Amniotic epithelial cell (primary cell): Measurements from ENCODE around the gene CMTM5.
"Not testable (repeated sequence)": the region's sequence is repeated elsewhere in the genome, so short reads cannot be mapped to it uniquely, and the experiment has no call there.

Experiments used
- DNase-seq: peaks from one replicate; pipeline ENCODE4 v3.0.0-alpha.2; 2010; ENCODE audit warnings: low read depth

The CMTM5 gene

DNA sequence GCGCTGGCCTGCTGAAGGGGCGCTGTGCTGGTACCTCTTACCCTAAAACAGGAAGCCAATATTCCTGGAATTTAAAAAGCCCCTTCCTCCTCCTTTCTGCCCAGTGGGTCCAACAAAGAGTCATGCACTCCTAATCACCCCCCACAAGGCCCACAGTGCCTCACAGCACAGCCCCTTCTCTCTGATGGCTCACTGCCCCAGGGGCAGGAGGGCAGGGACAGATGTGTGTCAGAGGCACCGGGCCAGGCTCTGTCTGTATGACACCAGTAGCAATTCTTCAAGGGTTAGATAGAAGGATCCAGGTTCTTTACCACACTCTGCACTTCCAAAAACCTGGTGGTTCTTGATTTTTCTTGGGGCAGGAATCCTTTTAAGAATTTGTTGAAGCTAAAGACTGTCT, 22.3 kb downstream of the CMTM5 start:
- no peak for DNase-seq

DNA sequence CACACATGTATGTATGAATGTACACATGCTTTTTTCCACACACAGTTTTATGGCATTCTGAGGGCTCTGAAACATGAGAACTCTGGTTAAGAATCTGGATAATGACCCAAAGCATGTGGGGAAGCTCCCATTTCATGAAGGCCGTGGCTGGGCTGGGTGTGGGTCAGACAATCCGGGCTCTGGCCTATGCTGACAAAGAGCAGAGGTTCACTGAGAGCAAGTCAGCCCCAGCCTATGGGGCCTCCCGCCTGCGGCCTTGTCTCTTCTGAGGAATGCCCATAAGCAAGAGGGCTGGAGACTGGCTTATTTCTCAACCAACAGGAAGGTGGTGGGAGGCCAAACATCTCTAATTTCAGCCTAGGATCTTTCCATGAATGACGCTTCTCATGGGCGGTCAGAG, 22.7 kb downstream of the CMTM5 start:
- peak; percentile 47 for DNase-seq

DNA sequence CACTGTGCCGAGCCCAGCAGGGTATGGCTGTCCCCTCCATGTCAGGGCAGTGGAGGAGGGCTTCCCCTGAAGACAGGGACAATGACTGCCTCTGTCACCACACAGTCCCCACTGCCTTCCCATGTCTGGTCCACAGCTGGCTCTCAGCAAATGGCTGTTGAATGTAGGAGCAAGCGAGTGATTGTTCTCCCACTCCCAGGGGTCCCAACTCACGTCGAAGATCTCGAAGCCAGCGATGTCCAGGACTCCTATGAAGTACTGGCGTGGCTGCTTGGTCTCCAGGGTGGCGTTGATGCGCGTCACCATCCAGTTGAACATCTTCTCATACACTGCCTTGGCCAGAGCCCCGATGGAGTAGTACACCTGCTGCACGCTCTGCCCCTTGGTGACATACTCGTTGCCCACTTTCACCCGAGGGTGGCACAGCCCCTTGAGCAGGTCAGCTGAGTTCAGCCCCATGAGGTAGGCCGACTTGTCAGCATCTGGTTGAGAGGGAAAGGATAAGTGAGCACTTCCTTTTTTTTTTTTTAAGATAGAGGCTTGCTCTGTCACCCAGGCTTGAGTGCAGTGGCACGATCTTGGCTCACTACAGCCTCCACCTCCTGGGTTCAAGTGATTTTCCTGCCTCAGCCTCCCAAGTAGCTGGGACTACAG, 23.8 kb downstream of the CMTM5 start:
- DNase-seq = not testable (repeated sequence)

DNA sequence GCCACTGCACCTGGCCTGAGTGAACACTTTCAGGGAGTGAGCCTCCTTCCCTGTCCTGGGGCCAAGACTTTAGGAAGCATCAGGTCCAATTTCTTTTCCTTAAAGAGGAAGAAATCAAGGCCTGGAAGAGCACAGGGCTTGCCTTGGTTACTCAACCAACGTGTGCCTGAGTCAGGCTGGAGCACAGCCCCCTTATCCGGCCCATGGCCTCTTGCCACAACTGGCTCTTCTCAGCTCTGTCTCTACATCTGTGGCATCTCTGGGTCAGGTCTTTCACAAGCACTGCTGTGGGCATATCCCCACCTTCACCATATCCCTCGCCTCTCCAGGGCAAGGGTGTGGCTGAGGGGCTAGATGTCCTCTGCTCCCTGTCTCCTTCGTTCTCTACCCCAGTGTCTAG, 24.4 kb downstream of the CMTM5 start:
- peak; percentile 23 for DNase-seq

DNA sequence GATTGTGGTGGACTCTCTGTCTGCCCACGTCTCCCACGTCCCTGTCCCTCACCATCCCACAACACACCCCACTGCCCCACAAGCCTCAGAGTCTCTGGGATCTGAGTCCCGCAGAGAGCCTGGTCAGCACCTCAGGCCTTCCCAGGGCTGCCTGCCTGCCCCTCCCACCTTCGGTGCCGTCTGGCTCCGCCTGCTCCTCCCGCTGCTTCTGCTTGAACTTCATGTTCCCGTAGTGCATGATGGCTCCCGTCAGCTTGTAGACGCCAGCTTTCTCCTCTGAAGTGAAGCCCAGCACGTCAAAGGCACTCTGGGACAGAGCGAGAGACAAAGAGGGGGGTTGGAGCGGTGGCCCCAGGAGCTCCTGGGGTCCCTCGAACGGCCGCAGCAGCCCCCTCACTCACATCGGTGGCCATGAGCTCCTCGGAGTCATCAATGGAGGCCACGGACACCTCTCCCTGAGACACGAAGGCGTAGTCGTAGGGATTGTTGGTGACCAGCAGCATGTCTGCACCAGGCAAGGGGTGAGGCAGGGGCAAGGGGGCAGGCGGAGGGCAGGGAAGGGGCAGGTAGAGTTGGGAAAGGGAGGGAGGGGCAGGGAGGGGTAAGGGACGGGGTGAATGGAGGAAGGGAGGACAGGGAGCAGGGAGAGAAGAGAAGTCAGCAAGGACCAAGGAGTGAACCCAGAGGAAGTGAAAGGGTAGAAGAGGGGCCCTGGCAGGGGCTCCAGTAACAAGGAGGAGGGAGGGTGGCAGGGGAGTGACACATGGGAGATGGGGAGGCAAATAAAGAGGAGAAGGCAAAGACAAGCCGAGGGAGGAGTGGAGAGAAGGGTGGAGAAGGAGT, 25.7 kb downstream of the CMTM5 start:
- no peak for DNase-seq

DNA sequence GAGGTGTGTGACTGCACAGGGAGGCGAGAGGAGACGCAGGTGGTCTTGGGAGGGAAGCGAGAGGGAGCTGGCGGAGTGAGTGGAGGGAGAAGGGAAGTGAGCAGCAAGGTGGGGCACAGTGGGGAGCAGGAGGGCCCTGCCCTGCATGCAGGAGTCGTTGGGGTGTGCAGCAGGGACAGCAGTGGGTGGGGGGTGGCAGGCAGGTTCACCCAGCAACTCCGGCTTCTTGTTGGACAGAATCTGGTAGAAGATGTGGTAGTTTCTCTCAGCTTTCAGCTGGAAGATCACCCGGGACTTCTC, 26.2 kb downstream of the CMTM5 start:
- DNase-seq = no peak

DNA sequence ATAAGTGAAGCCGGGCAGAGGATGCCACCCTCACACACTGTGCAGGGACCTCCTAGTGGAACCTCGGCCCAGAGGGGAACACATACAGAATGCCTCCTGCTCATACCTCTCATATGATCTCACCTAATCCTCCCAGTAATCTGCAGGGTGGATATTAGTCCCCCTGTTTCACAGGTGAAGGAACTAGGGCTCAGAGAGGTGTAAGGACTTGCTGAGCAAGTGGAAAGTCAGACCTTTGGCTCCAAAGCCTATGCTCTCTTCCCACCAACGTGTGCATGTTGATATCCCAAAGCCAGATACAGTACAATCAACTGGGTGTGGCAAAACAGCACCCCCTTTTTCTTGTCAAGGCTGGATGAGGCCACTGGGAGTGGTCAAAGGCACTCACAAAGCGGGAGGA, 27.1 kb downstream of the CMTM5 start:
- no peak for DNase-seq

DNA sequence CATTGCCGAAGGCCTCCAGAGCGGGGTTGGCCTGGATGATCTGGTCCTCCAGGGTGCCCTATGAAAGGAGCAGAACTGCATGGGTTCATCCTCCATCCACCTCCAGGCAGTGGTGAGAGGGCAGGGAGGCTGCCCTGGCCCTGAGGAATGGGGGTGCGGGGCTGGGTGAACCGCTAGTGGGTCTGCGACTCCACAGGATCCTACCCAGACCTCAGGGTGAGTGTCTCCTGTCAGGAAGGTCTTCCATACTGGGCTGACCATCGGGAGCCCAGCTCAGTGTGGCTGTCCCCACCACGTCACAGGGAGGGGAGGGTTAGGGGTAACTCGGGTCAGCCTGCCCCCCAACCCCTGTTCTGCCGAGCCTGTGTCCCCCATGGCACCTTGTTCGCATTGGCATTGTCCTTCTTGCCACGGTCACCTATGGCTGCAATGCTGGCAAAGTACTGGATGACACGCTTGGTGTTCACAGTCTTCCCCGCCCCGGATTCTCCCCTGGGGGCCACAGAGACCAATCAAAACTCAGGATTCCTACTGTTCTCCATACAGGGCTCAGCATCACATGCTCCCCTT, 27.6 kb downstream of the CMTM5 start:
- no peak for DNase-seq

DNA sequence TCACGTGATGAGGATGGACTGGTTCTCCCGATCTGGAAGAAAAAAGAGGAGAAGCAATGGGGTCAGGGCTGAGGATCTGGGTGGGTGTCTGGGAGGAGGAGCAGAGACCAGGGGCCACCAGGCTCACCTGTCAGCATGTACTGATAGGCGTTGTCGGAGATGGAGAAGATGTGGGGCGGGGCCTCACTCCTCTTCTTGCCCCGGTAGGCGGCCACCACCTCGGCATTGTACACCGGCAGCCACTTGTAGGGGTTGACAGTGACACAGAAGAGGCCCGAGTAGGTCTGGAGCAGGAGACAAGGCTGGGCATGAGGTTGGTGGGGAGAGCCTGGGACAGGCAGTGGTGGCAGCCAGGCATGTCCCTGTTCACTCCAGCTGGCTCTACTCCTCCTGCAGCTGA, 28.2 kb downstream of the CMTM5 start:
- DNase-seq = no peak

DNA sequence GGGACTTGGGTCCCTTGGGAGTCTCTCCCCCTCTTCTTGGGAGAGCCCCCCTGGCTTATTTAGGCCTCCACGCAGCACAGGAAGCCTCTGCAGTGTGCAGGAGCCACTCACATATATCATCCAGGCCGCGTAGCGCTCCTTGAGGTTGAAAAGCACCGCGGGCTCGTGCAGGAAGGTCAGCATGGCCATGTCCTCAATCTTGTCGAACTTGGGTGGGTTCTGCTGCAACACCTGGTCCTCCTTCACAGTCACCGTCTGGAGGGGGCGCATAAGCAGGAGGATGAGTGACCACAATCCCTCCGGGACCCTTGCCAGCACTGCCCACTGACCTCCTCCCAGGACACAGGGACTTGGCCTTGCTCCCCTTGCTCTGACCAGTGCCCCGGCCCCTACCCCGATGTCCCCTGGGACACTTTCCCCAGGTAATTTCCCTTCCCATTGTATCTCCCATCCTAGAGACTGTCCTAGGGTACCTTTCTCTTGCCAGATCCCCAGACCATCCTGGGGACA, 28.7 kb downstream of the CMTM5 start:
- no peak for DNase-seq

DNA sequence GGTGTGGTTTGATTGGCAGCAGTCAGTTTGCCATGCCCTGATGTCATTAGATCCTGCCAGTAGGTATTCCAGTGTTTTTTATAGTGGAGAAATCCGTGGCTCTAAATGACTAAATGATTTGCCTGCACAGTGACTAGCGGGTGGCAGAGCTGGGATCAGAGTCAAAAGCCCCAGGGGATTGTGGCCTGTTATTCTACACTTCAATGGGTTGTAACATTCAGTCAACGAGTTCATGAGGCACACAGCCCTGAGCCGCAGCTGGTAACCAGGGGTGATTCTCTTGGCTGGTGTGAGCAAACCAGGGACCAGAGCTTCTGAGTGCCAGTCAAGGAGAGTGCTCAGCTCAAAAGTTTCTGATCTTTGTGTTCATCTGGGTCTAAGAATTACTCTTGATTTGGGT, 29.4 kb downstream of the CMTM5 start:
- no peak for DNase-seq

DNA sequence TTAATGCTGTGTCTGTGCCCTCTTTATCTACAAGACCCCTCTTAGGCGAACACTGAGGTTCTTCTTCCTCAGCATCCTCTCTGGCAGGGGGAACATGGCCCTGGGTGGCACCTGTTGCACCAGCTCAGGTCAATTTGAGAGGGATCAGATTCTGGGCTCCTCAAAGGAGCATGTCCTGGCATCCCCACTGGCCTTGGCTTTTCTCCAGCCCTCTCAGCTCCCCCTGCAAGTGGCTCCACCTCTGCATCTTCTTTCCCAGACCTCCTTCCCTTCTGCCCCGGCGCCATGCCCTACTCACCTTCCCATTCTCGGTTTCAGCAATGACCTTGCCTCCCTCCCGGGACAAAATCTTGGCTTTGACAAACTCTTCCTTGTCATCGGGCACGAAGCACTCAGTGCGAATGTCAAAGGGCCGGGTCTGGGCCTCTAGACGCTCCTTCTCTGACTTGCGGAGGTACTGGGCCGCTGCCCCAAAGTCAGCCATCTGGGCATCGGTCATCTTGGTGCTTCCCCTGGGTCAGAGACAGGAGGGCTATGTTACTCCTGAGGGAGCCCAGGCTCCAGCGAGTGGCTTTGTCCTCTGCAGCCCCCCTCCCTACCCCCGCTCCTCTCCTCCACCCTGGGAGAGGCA, 30.0 kb downstream of the CMTM5 start:
- DNase-seq = no peak

DNA sequence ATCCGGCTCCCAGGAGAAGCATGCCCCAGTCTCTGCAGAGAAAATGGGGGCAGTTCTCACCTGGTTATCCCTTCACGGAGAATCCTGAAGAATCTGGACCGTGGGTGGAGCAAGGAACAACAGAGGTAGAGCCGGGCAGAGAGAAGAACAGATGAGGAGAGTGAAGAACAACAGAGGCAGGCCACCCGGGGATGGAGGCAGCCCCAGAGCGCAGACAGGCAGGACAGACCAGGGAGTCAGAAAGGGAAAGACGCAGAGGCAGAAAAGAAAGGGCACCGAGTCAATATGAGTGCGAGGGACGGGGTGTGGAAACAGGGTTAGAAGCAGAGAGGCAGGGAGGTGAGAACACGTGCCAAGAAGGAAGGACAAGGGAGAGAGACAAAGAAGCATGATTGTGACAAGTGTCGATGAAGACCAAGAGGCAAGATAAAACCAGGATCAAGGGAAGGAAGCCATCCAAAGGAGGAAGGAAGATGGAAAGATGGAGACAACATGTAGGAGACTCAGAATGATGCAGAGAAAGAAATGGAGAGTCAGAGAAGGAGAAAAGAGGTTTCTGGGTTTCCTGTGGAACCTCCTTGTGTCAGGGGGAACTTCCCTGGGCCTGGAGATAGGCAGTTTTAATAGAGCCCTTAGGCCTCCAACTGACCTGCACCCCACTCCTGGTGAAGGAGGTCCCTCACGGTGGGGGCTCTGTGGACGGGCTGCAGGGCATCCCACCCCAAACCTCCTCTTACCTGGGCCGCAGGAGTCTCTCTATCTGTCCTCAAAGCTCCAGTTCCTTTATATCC, 30.9 kb downstream of the CMTM5 start, which contains the start of gene MYH6:
Gene MYH6, minus strand, starts transcription at position 758 of the 791 bp plus-strand sequence. CDS start 1,050 bp downstream, outside the sequence.
- no peak for DNase-seq

DNA sequence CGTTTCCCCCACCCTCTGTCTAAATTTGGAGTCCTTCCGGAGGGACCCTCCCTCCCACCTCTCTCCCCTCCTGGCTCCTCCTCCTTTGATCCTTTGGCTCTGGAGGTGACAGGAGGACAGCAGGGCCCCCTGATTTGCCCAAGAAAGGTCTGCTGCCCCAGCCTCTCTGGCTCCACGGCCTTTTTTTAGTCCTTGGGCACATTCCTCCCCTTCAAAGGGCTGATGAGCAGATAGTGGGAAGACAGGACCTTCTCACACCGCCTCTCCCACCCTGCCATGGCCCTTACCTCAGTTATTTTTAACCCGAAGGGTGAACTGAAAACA, 31.4 kb downstream of the CMTM5 start:
- no peak for DNase-seq

DNA sequence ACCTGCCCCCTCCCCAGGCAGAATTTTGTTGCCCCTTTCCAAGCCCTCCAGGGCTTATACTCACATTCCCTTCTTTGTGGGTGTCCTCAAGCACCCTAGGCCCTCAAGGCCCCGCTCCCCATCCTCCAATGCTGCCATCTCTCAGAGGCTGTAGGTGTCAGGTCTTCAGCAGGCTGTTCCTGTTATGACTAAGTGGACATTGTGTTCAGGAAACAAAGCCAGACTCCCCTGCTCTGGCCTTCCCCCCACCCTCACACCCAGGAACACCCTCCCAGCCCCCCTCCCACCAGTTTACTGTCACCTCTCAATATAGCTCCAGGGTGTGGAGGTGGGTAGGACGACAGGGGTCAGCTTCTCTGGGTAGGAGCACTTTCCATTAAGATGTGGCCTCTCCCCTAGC, 32.6 kb downstream of the CMTM5 start:
- DNase-seq = no peak

DNA sequence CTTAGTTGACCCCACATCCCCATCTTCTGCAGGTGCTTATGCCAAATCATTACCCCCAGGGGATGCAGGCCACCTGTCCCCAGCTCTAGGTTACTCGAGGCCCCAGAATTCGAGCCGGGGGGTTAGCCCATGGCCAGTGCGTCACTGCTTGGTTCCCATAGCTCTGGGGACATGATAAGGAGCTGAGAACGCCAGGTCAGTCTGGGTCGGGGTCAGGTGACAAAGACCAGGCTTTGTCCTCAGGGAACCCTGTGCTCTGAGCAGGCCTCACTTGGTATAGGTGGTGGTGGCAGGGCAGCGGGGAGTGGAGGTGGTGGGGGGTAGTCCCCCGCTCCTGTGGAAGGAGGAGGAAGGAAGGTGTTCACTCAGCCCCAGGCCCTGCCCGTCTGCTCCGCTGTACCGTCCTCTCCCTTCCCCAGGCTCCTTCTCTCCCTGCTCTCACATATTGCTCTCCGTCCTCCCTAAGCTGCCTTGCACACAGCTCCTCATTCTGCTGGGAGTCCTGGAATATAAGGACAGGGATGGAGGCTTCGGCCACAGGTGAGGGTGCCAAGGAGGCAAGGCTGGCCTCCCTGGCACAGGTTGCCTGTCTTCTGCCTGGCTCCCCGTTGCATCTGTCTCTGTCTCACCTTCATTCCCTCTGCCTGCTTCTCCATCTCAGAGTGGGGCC, 33.3 kb downstream of the CMTM5 start:
- DNase-seq = no peak

DNA sequence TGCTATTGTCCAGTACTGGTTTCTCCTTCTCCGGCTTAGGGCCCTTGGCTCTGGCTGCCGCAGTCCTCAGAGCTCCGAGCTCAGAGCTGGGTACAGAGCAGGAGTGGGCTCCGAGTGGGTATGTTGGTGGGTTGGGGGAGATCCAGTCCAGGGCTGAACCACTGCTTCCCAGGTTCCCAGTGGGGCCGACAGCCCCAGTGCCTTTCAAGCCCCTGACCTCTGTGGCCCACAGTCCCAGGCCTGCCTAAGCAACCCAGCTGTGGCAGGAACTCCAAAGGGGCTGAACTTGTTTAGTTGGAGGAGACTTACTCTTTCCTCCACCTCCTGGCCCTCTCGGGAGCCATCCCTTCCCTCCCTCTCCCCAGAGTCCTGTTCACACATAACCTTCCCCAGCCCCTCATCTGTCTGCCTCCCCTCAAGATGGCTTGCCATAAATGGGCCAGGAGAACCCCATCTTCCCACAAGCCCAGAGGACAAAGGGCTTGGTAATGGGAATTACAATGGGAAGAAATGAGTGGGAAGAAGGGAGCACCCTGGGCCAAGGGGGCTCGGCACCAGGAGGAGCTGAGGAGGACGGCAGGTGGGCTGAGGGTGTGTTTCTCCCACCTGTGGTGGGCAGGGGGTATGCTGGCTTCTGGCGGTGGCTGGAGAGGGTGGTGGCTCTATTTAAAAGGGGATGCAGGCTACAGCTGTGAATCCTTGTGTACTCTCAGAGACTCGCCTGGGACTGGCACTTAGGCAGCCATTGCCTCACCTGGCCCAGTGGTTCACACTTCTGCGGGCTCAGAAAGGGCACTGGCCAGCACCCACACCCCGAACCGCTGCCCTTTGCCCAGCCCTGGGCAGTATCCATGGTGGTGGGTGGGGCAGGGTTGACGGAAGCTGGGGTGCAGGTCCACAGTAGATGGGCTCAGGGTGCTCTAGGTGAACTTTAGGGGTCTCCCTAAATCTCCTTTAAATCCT, 35.0 kb downstream of the CMTM5 start:
- DNase-seq = no peak

DNA sequence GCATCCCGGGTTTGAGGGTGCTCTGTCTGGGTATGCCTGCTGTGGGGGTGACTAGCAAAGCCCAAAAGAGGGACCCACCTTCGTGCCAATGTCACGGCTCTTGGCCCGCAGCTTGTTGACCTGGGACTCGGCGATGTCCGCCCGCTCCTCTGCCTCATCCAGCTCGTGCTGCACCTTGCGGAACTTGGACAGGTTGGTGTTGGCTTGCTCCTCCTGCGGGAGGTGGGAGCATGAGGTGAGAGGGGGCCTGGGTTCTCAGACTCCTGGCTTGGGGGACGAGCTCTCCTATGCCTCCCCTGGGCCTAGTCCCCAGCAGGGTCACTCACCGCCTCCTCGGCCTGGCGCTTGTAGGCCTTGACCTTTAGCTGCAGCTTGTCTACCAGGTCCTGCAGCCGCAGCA, 36.8 kb downstream of the CMTM5 start:
- DNase-seq = no peak

DNA sequence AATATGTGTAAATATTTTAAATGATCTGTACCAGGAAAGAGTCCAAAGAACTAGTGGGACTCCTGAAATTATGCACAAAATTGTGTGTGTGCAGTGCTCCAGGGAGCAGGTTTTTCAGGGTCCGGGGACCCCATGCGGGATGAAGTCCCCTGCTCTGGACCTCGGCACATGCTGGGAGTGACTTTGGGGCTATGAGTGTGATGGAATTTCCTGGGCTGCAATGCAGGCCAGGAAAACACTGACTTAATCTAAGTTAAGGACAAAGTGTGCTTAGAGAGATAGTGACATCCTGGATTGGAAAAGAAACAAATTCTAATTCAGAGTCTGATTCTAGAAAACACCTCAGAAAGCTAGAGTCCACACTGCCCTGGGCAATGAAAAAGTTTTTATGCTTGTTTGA, 37.4 kb downstream of the CMTM5 start:
- DNase-seq = no peak
